Endothelial cell of umbilical vein (primary cell): ENCODE data around the gene TRIM14. TPM values are rescaled to one million over a fixed set of nuclear protein-coding genes. Genes with fewer than 3 reads are reported as not detected.

Source experiments
- BruUV-seq: library from RNA; stranded (reverse); fragments of 400-500 nt; replicated peaks from 2 replicates; lab custom pipeline; 2021; lab: Mats Ljungman, UMichigan
- CTCF ChIA-PET: fragments of 300-600, 350-600 bp; sonication (Branson Sonifier 250); formaldehyde crosslinking; loops from one replicate; lab custom pipeline; 2021; ENCODE audit warnings: antibody characterized with exemption, inconsistent platforms; lab: Charles Lee
- POLR2A ChIA-PET: fragments of 300-600, 350-600 bp; sonication (Branson Sonifier 250); formaldehyde crosslinking; loops from one replicate; lab custom pipeline; 2021; ENCODE audit warnings: antibody characterized with exemption, inconsistent platforms; lab: Charles Lee
- DNase-seq: peaks from one replicate; pipeline ENCODE4 v3.0.0-alpha.2; 2011; ENCODE audit warnings: low read depth, low spot score
- FAIRE-seq: peaks from 2 replicates; lab custom pipeline; 2011; peaks lifted over from hg19 to GRCh38; lab: Jason Lieb, UNC
- H2AFZ ChIP-seq: 2 replicates; pipeline ENCODE4 v1.6.0; 2012; ENCODE audit warnings: low read depth, low read length, control low read depth, inconsistent platforms
- H3K27ac ChIP-seq: 2 replicates; pipeline ENCODE4 v1.5.1; 2011; ENCODE audit warnings: low read depth, mild to moderate bottlenecking, control low read depth, low read length, moderate library complexity; ENCODE audit not compliant: insufficient read depth
- H3K27me3 ChIP-seq, 2 experiments: 2 replicates each; pipeline versions ENCODE4 v1.6.0 to v1.6.1; 2011; ENCODE audit warnings: low read length in 2 of 2, mixed read lengths in 1 of 2; ENCODE audit not compliant: control insufficient read depth in 2 of 2, insufficient read depth in 2 of 2
- H3K36me3 ChIP-seq, 2 experiments: 2 replicates in 1 of 2; 3 replicates in 1 of 2; pipeline ENCODE4 v1.5.1; 2011; ENCODE audit warnings: low read length in 2 of 2, mild to moderate bottlenecking in 1 of 2, moderate library complexity in 1 of 2; ENCODE audit not compliant: control insufficient read depth in 2 of 2, insufficient read depth in 2 of 2; ENCODE audit errors: extremely low read depth in 1 of 2
- H3K4me1 ChIP-seq: 3 replicates; pipeline ENCODE4 v1.5.1; 2011; ENCODE audit warnings: mild to moderate bottlenecking, low read length; ENCODE audit not compliant: control insufficient read depth, insufficient read depth; ENCODE audit errors: extremely low read depth
- H3K4me2 ChIP-seq: 2 replicates; pipeline ENCODE4 v1.6.1; 2011; ENCODE audit warnings: low read length, control low read depth, mixed read lengths; ENCODE audit not compliant: insufficient read depth
- H3K4me3 ChIP-seq, 3 experiments: fragments of 200-600 bp in 1 of 3; sonication (generic), shearing (Covaris generic) in 1 of 3; replicated peaks in 1 of 3; 2 replicates each; pipeline ENCODE4 v1.5.1; 2011 to 2016; ENCODE audit warnings: control low read depth in 3 of 3, low read length in 3 of 3, mild to moderate bottlenecking in 2 of 3, inconsistent platforms in 1 of 3, low read depth in 1 of 3, moderate library complexity in 1 of 3; ENCODE audit not compliant: insufficient read depth in 1 of 3
- H3K79me2 ChIP-seq: 2 replicates; pipeline ENCODE4 v1.6.0; 2012; ENCODE audit warnings: low read length, inconsistent platforms; ENCODE audit not compliant: control insufficient read depth, insufficient read depth
- H3K9ac ChIP-seq: replicated peaks from 2 replicates; pipeline ENCODE3; 2011; ENCODE audit warnings: low read length, control low read depth; ENCODE audit not compliant: insufficient read depth; ENCODE audit errors: extremely low read depth
- H3K9me1 ChIP-seq: replicated peaks from 3 replicates; pipeline ENCODE4 v1.6.0; 2011; ENCODE audit warnings: mild to moderate bottlenecking, low read length; ENCODE audit not compliant: control insufficient read depth, insufficient read depth; ENCODE audit errors: extremely low read depth
- H3K9me3 ChIP-seq: replicated peaks from 2 replicates; pipeline ENCODE4 v1.5.1; 2012; ENCODE audit warnings: low read length, inconsistent platforms; ENCODE audit not compliant: control insufficient read depth, insufficient read depth
- H4K20me1 ChIP-seq: replicated peaks from 2 replicates; pipeline ENCODE3; 2011; ENCODE audit warnings: mild to moderate bottlenecking, low read length; ENCODE audit not compliant: control insufficient read depth, insufficient read depth; ENCODE audit errors: extremely low read depth
- EZH2 ChIP-seq: IDR thresholded peaks from 2 replicates; pipeline ENCODE4 v1.6.1; 2012; ENCODE audit warnings: borderline replicate concordance, low read depth, mild to moderate bottlenecking, moderate library complexity, low read length, inconsistent platforms; ENCODE audit not compliant: severe bottlenecking
- FOS ChIP-seq: IDR thresholded peaks from 2 replicates; pipeline ENCODE4 v1.6.1; 2011; ENCODE audit warnings: mild to moderate bottlenecking, low read length, moderate library complexity, borderline replicate concordance; ENCODE audit not compliant: insufficient read depth
- GATA2 ChIP-seq: IDR thresholded peaks from 2 replicates; pipeline ENCODE4 v1.7.0; 2011; ENCODE audit warnings: low read depth, mild to moderate bottlenecking, moderate library complexity, mixed read lengths, low read length; ENCODE audit not compliant: insufficient read length, insufficient read depth
- JUN ChIP-seq: IDR thresholded peaks from 2 replicates; pipeline ENCODE4 v1.6.1; 2011; ENCODE audit warnings: borderline replicate concordance, low read depth; ENCODE audit not compliant: insufficient read length, insufficient read depth
- MYC ChIP-seq: IDR thresholded peaks from one replicate; pipeline ENCODE4 v1.6.1; 2011; ENCODE audit warnings: mild to moderate bottlenecking, low read depth, low read length
- POLR2A ChIP-seq: IDR thresholded peaks from 2 replicates; pipeline ENCODE4 v1.6.1; 2012; ENCODE audit warnings: low read depth, mild to moderate bottlenecking, control low read depth, low read length
- POLR2AphosphoS5 ChIP-seq: IDR thresholded peaks from 2 replicates; pipeline ENCODE4 v1.6.1; 2012; ENCODE audit warnings: low read depth, mild to moderate bottlenecking, control low read depth, low read length, moderate library complexity; ENCODE audit not compliant: insufficient read depth
- dilution Hi-C: fragments of 300-500 bp; cut with MboI; formaldehyde crosslinking; loops from one replicate; pipeline ENCODE4 v1.15.0; 2019; ENCODE audit warnings: low sequenced_read_pairs; ENCODE audit not compliant: extremely low pct_ligation_motif_present
- intact Hi-C: fragments of 100-400 bp; cut with micrococcal nuclease; formaldehyde crosslinking; loops from one replicate; pipeline ENCODE4 v1.10.0; 2022
- polyA plus RNA-seq, 4 experiments: library from polyadenylated mRNA; depleted of rRNA in 3 of 4; stranded (reverse) in 3 of 4; unstranded in 1 of 4; fragments of >200 nt; gene quantifications; 2 replicates each; pipeline versions ENCODE4 v1.2.1 to v1.2.3, GENCODE V29; 2011 to 2012; ENCODE audit warnings: missing spikeins in 1 of 4
- total RNA-seq: library from RNA; stranded (reverse); gene quantifications from 2 replicates; pipeline ENCODE4 v1.2.3, GENCODE V29; 2021
- TF ChIP-seq, protein P1 (sequence below), 2 donors: IDR thresholded peaks; 1 replicate in 1 of 2; 2 replicates in 1 of 2; pipeline ENCODE4 v1.5.1; 2011; ENCODE audit warnings: low read length in 2 of 2, mild to moderate bottlenecking in 2 of 2, moderate library complexity in 2 of 2, control low read depth in 1 of 2, inconsistent platforms in 1 of 2, low read depth in 1 of 2; ENCODE audit not compliant: insufficient read depth in 1 of 2; ENCODE audit errors: extremely low read depth in 1 of 2
- TF ChIP-seq, protein P2 (sequence below): IDR thresholded peaks from 2 replicates; pipeline ENCODE4 v1.6.1; 2011; ENCODE audit not compliant: insufficient read depth, insufficient read length

Gene TRIM14
- total and polyA plus RNA-seq, 2 donors (not counting 3 experiments of a cell fraction or from before 2014, with no cell fraction given): 4.8 to 10.7 TPM

DNA sequence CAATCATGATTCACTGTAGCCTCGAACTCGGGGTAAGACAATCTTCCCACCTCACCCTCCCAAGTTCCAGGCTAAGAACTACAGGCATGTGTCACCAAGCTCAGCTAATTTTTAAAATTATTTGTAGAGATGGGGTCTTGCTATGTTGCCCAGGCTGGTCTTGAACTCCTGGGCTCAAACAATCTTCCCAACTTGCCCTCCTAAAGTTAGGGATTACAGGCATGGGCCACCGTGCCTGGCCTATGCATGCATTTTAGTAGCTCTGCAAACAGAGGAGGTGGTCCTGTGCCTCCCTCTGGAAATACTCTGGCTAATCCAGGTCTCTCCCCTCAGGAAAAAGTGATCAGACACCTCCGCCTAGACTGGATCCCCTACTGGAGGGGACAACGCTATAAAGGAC is 21.5 kb upstream of the TRIM14 start:
- FAIRE-seq (no peak), DNase-seq (no peak)
- dilution Hi-C loops: no loop called here
- H3K4me3 ChIP-seq: no peak overlapping the region
- H3K9me3 ChIP-seq: no peaks in the 10 kb centered on the region
- ChIA-PET POLR2A (no interaction called here), CTCF (interaction anchor here (0.6 to 1.7 kb wide), 2 partner anchors 21 to 27 kb away, joined by 3 read pairs; no protein-coding TSS in a partner anchor)
- no peak overlapping the region for H3K4me2 ChIP-seq
- no peaks in the 10 kb centered on the region for H3K4me1 ChIP-seq
- H3K79me2 ChIP-seq: no peaks in the 10 kb centered on the region
- H3K9ac ChIP-seq: no peak overlapping the region
- no peaks in the 10 kb centered on the region for H3K27me3 ChIP-seq
- H3K9me1 ChIP-seq: no peaks in the 10 kb centered on the region
- no peaks in the 10 kb centered on the region for H3K36me3 ChIP-seq
- no peak overlapping the region for H3K27ac ChIP-seq
- no peak for TF ChIP-seq POLR2A
- TF ChIP-seq GATA2: no peak
- TF ChIP-seq EZH2: no peak
- TF ChIP-seq, protein P1, sequence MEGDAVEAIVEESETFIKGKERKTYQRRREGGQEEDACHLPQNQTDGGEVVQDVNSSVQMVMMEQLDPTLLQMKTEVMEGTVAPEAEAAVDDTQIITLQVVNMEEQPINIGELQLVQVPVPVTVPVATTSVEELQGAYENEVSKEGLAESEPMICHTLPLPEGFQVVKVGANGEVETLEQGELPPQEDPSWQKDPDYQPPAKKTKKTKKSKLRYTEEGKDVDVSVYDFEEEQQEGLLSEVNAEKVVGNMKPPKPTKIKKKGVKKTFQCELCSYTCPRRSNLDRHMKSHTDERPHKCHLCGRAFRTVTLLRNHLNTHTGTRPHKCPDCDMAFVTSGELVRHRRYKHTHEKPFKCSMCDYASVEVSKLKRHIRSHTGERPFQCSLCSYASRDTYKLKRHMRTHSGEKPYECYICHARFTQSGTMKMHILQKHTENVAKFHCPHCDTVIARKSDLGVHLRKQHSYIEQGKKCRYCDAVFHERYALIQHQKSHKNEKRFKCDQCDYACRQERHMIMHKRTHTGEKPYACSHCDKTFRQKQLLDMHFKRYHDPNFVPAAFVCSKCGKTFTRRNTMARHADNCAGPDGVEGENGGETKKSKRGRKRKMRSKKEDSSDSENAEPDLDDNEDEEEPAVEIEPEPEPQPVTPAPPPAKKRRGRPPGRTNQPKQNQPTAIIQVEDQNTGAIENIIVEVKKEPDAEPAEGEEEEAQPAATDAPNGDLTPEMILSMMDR (IDR thresholded peaks at IDR 0.05; ENCODE audit: extremely low read depth in 1 of 2, insufficient read depth in 1 of 2, low read depth in 1 of 2, low read length in 2 of 2): no peak
- TF ChIP-seq, protein P2, sequence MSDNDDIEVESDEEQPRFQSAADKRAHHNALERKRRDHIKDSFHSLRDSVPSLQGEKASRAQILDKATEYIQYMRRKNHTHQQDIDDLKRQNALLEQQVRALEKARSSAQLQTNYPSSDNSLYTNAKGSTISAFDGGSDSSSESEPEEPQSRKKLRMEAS: no peak
- TF ChIP-seq MYC: no peak
- TF ChIP-seq JUN: no peak
- TF ChIP-seq FOS: no peak
- no peak for TF ChIP-seq POLR2AphosphoS5
- no peak overlapping the region for H2AFZ ChIP-seq
- BruUV-seq: no TSS peak
- intact Hi-C loops: no loop called here
- no peaks in the 10 kb centered on the region for H4K20me1 ChIP-seq
